ENCODE data around the gene FAM187B. TPM values are rescaled to one million over a fixed set of nuclear protein-coding genes. Genes with fewer than 3 reads are reported as not detected.
A peak's percentile ranks its signal among the peaks of the same experiment; 100 is the strongest.

FAM187B gene
- total and polyA plus RNA-seq, 2 of the 4 experiments (the other 2 are of a cell fraction) = not detected

- Histone ChIP-seq H2BK5ac (ENCODE audit: low read depth, low read length, poor library complexity, severe bottlenecking) (peak overlapping the region; percentile 81), H3K14ac (replicated peaks; ENCODE audit: low read depth, low read length) (peak overlapping the region; percentile 86), H4K20me1 (ENCODE audit: insufficient read depth, low read length) (no peaks in the 10 kb centered on the region), H3K36me3 (ENCODE audit: control insufficient read depth, insufficient read depth, low read length) (peaks cover 21% of the 10 kb centered on the region), H2BK20ac (ENCODE audit: low read depth, low read length) (no peak overlapping the region), H3K56ac (ENCODE audit: extremely low read depth, insufficient read depth, low read length) (peak overlapping the region; percentile 99), H3K9me3 (ENCODE audit: control insufficient read depth, insufficient read depth, low read length) (no peaks in the 10 kb centered on the region), H3K4ac (ENCODE audit: low read depth, low read length) (peak overlapping the region; percentile 87), H3K9me1 (ENCODE audit: insufficient read depth, low read length) (peaks cover 8% of the 10 kb centered on the region), H4K91ac (ENCODE audit: insufficient read depth, low read depth, low read length) (peak overlapping the region; percentile 89), H3K27ac (ENCODE audit: insufficient read depth, low read length) (peak overlapping the region; percentile 83), H2BK15ac (ENCODE audit: low read depth, low read length) (no peak overlapping the region; the same call in 2 of the 3 replicates), H3K4me1 (ENCODE audit: control insufficient read depth, insufficient read depth, low read length) (peaks cover 7% of the 10 kb centered on the region), H3K79me1 (ENCODE audit: low read depth in 1 of 2, low read length in 2 of 2) (peaks cover 14 to 42% of the 10 kb centered on the region in 2 experiments), H4K8ac (ENCODE audit: low read depth in 2 of 2, low read length in 2 of 2) (peak overlapping the region; percentile 98 to 100), H2BK120ac (ENCODE audit: low read depth, low read length) (peak overlapping the region; percentile 16; the same call in 1 of the 2 replicates), H3K18ac (ENCODE audit: low read depth, low read length) (peak overlapping the region; percentile 42), H3K4me2 (ENCODE audit: low read depth, low read length) (peak overlapping the region; percentile 54), H3K9ac (ENCODE audit: low read depth, low read length) (peak overlapping the region; percentile 92), H3K23ac (ENCODE audit: low read depth, low read length) (peak overlapping the region; percentile 83), H2AK5ac (ENCODE audit: low read depth, low read length) (peak overlapping the region; percentile 98), H2AFZ (replicated peaks; ENCODE audit: low read length, poor library complexity) (peak overlapping the region; percentile 95), H3K27me3 (ENCODE audit: control insufficient read depth, insufficient read depth, low read length) (no peaks in the 10 kb centered on the region), H4K5ac (ENCODE audit: low read depth, low read length) (peak overlapping the region; percentile 65), H3K4me3 (ENCODE audit: insufficient read depth, low read depth, low read length) (peak overlapping the region; percentile 73), H2AK9ac (replicated peaks; ENCODE audit: low read depth, low read length, poor library complexity) (peak overlapping the region; percentile 99)
- TF ChIP-seq MAZ (IDR thresholded peaks at IDR 0.05; ENCODE audit: borderline replicate concordance, low read depth, low read length) = 0 out of 2 replicates have a peak, but pooled peaks have one; percentile 3
- TF ChIP-seq RAD21 (IDR thresholded peaks at IDR 0.05; ENCODE audit: low read length) = no peak
- DNase-seq = peak; percentile 10
- intact Hi-C loops (cut with micrococcal nuclease) = loop anchor here (5.0 kb wide), 1 partner anchor 125 kb away; the partner anchor contains the start of gene FXYD7
- ATAC-seq (ENCODE audit: low read depth) = peak; percentile 27
- no CpG with 5 or more reads among the region's 40 CpGs for WGBS, 2 experiments (ENCODE audit: extremely low coverage in 2 of 2, insufficient read length in 1 of 2)
- dilution Hi-C loops (cut with HindIII; ENCODE audit: low sequenced_read_pairs, unreplicated experiment) = no loop called here
- ChIA-PET POLR2A (ENCODE audit: unreplicated experiment) (interaction anchor here (0.5 to 0.6 kb wide), 2 partner anchors 8 to 427 kb away, joined by 4 read pairs; no protein-coding TSS in a partner anchor), CTCF (no interaction called here)
- in situ Hi-C loops (cut with MboI; ENCODE audit: low sequenced_read_pairs) = no loop called here
- no TSS peak for BruUV-seq (replicated peaks)
These were observed 38.8 kb upstream of the FAM187B start for GRCh38 chr19:35267353-35267817.
